Skin epidermis (tissue), 12 donors: ENCODE results near the gene TMEM151A.
"Not testable (repeated sequence)": the region's sequence is repeated elsewhere in the genome, so short reads cannot be mapped to it uniquely, and the experiment has no call there.

ENCODE experiments used
- H3K27ac ChIP-seq, 21 experiments: fragments of 200-600 bp; sonication (generic) in 11 of 21; one replicate each; pipeline ENCODE4 v1.5.0; 2020; ENCODE audit warnings: mild to moderate bottlenecking in 3 of 21, inconsistent platforms in 2 of 21, moderate library complexity in 2 of 21
- H3K4me3 ChIP-seq, 7 experiments: fragments of 200-600 bp; sonication (generic) in 2 of 7; one replicate each; pipeline ENCODE4 v1.5.0; 2020; ENCODE audit warnings: inconsistent platforms in 2 of 7, mild to moderate bottlenecking in 2 of 7, moderate library complexity in 1 of 7

TMEM151A gene

GRCh38 chr11:66291706-66292542 is at the start of gene TMEM151A:
Gene TMEM151A (plus strand): TSS chr11:66291894. CDS start chr11:66292014, 120 bp downstream.
- Histone ChIP-seq H3K27ac (no peak within 1 kb of the TSS), H3K4me3 (peak within 1 kb of the TSS in 5 of 7 experiments; percentile 21 to 36 (median 26))

- Histone ChIP-seq H3K27ac (no peak overlapping the region), H3K4me3 (no peak overlapping the region)
Observed at GRCh38 chr11:66242095-66242765, 49.5 kb upstream of the TMEM151A start.

GRCh38 chr11:66243782-66244535 is 47.7 kb upstream of the TMEM151A start:
- Histone ChIP-seq H3K27ac (no peak overlapping the region), H3K4me3 (no peak overlapping the region)

- no peak overlapping the region for H3K27ac ChIP-seq
- no peak overlapping the region for H3K4me3 ChIP-seq
Observed at GRCh38 chr11:66247295-66247694, 44.4 kb upstream of the TMEM151A start.

DNA sequence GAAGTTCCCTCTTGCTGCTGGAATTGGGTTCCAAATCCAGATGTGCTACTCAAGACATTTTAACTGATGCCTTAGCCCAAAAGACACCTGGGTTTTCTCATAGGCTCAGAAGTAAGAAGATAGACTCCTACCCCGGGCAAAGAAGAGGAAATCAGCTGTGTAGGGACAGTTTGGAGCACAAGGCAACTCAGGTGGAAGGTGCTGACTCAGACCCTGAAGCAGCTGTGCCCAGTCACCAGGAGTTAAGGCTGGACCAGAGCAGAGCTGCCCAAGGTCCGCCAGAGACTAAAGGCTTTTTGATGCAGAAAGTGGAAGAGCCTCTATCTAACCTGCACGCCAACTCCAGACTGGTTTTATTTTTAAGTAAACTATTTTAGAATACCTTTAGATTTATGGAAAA is 43.9 kb upstream of the TMEM151A start:
- Histone ChIP-seq H3K27ac (no peak overlapping the region), H3K4me3 (no peak overlapping the region)

DNA sequence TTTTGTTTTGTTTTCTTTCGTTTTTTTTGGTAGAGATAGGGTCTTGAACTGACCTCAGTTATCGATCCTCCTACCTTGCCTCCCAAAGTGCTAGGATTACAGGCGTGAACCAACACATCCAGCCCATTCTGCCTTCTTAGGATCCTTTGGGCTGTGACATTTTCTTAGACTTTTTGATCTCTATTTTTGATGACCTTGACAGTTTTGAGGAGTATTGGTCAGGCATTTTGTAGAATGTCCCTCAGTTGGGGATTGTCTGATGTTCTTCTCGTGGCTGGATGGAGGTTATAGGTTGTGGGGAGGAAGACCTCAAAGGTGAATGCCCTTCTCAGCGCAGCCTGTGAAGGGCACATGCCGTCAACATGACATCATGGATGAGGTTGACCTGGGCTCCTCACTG is 42.8 kb upstream of the TMEM151A start:
- Histone ChIP-seq H3K4me3 (no peak overlapping the region), H3K27ac (no peak overlapping the region)

DNA sequence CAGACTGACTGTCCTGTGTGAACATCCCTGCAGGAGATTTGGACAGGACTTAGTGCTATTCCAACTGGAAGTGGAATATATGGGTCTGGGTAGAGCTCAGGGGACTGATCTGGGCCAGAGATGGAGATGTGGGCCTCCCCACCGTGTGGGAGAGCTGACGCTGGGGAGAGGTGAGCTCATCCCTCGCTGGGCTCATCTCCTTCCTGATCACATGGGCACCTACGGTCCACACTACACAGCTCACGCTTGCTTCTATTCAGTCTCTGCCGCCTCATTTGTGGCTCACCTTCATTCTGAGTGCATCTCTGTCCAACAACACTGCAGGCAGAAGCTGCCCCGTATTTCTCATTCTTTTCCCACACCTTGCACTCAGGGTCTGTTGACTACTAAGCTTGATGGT is 39.9 kb upstream of the TMEM151A start:
- Histone ChIP-seq H3K4me3 (no peak overlapping the region), H3K27ac (no peak overlapping the region)

- H3K4me3 ChIP-seq, H3K27ac ChIP-seq: not testable (repeated sequence)
Observed at GRCh38 chr11:66253081-66253480, 38.6 kb upstream of the TMEM151A start.

DNA sequence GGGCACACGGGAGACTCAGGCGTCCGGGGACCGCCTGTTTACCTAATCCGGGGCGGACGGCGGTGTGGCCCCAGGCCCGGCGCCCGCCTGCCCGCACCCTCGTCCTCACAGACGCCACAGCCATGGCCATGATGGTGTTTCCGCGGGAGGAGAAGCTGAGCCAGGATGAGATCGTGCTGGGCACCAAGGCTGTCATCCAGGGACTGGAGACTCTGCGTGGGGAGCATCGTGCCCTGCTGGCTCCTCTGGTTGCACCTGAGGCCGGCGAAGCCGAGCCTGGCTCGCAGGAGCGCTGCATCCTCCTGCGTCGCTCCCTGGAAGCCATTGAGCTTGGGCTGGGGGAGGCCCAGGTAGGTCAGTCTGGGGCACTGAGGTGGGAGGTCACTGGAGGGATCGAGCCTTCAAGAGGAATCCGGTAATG is 33.2 kb upstream of the TMEM151A start:
- Histone ChIP-seq H3K27ac (peak overlapping the region in 19 of 21 experiments; percentile 67 to 91 (median 84)), H3K4me3 (peak overlapping the region; percentile 69 to 99 (median 92))

DNA sequence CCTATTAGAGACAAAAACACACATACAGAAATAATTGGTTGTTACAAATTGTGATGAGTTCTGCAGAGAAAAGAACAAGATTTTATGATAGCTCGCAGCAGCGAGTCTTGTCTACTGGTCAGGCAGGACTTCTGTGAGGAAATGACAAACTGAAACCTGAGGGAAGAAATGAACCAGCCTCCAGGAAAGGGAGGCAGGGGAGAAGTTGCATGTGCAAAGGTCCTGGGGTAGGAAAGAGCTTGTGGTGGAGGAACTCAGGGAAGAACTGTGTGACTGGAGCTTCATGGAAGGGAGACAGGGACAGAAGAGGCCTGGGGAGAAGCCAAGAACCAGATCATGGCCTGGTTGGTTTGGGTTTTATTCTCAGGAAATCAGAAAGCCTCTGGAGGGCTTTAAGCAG is 32.5 kb upstream of the TMEM151A start:
- no peak overlapping the region for H3K27ac ChIP-seq
- H3K4me3 ChIP-seq: no peak overlapping the region

GRCh38 chr11:66259956-66260355 is 31.7 kb upstream of the TMEM151A start:
- Histone ChIP-seq H3K27ac (no peak overlapping the region), H3K4me3 (no peak overlapping the region)

GRCh38 chr11:66261578-66261977 is 30.1 kb upstream of the TMEM151A start:
- Histone ChIP-seq H3K27ac (no peak overlapping the region), H3K4me3 (no peak overlapping the region)

GRCh38 chr11:66262191-66262590 is 29.5 kb upstream of the TMEM151A start:
- H3K4me3 ChIP-seq: no peak overlapping the region

GRCh38 chr11:66262696-66263095 is 29.0 kb upstream of the TMEM151A start:
- no peak overlapping the region for H3K27ac ChIP-seq

More at GRCh38 chr11:66262191-66262590, 29.5 kb upstream of the TMEM151A start:
- no peak overlapping the region for H3K27ac ChIP-seq

GRCh38 chr11:66263231-66263630 is 28.5 kb upstream of the TMEM151A start:
- H3K4me3 ChIP-seq: no peak overlapping the region
- H3K27ac ChIP-seq: no peak overlapping the region

More at GRCh38 chr11:66262696-66263095, 29.0 kb upstream of the TMEM151A start:
- no peak overlapping the region for H3K4me3 ChIP-seq

DNA sequence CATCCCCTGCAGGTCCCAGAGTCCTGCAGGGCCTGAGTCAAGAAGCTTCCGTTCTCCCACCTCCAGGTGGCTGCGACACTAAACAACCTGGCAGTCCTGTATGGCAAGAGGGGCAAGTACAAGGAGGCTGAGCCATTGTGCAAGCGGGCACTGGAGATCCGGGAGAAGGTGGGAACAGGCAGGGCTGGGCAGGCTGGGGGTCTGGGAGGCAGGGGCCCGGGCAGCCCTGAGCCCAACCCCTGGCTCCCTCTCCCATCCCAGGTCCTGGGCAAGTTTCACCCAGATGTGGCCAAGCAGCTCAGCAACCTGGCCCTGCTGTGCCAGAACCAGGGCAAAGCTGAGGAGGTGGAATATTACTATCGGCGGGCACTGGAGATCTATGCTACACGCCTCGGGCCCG is 27.9 kb upstream of the TMEM151A start:
- Histone ChIP-seq H3K27ac (no peak overlapping the region), H3K4me3 (no peak overlapping the region)

- no peak overlapping the region for H3K27ac ChIP-seq
- no peak overlapping the region for H3K4me3 ChIP-seq
Observed at GRCh38 chr11:66264383-66264782, 27.3 kb upstream of the TMEM151A start.

- no peak overlapping the region for H3K27ac ChIP-seq
- H3K4me3 ChIP-seq: no peak overlapping the region
Observed at GRCh38 chr11:66264914-66265313, 26.8 kb upstream of the TMEM151A start.

GRCh38 chr11:66265531-66266377 is 25.9 kb upstream of the TMEM151A start:
- Histone ChIP-seq H3K4me3 (no peak overlapping the region), H3K27ac (peak overlapping the region in 2 of 21 experiments; percentile 6 to 97)
